NAMALWA (cell line): ENCODE data around the gene MRPS2.
"Not testable (repeated sequence)": the region's sequence is repeated elsewhere in the genome, so short reads cannot be mapped to it uniquely, and the experiment has no call there.

Experiments used
- DNase-seq: peaks from one replicate; pipeline ENCODE4 v3.0.0-alpha.2; 2015; ENCODE audit warnings: low spot score

The MRPS2 gene

GRCh38 chr9:135500071-135500524 is 384 bp upstream of the MRPS2 start:
- DNase-seq = no peak

- DNase-seq = no peak
These were observed 1.0 kb downstream of the MRPS2 start for GRCh38 chr9:135501261-135502167.

- no peak for DNase-seq
These were observed 1.8 kb downstream of the MRPS2 start for GRCh38 chr9:135502168-135502872.

- no peak for DNase-seq
These were observed 2.4 kb downstream of the MRPS2 start for GRCh38 chr9:135502873-135503321.

- no peak for DNase-seq
These were observed 3.1 kb downstream of the MRPS2 start for GRCh38 chr9:135503371-135504261.

GRCh38 chr9:135504262-135505243 is 4.1 kb downstream of the MRPS2 start:
- peak; percentile 64 for DNase-seq

GRCh38 chr9:135505406-135506187 is 5.1 kb downstream of the MRPS2 start:
- DNase-seq = no peak

GRCh38 chr9:135506327-135507103 is 6.0 kb downstream of the MRPS2 start:
- DNase-seq = no peak

GRCh38 chr9:135507104-135508035 is 6.9 kb downstream of the MRPS2 start:
- no peak for DNase-seq

- DNase-seq = no peak
These were observed 7.8 kb downstream of the MRPS2 start for GRCh38 chr9:135508211-135508820.

GRCh38 chr9:135509458-135509857 is 9.0 kb downstream of the MRPS2 start:
- no peak for DNase-seq

- no peak for DNase-seq
These were observed 11.7 kb downstream of the MRPS2 start for GRCh38 chr9:135512241-135512603.

GRCh38 chr9:135512904-135513303 is 12.4 kb downstream of the MRPS2 start:
- no peak for DNase-seq

- no peak for DNase-seq
These were observed 12.9 kb downstream of the MRPS2 start for GRCh38 chr9:135513351-135513846.

GRCh38 chr9:135513906-135514305 is 13.4 kb downstream of the MRPS2 start:
- not testable (repeated sequence) for DNase-seq

- DNase-seq = no peak
These were observed 14.0 kb downstream of the MRPS2 start for GRCh38 chr9:135514342-135515082.
